ENCODE measurements around the gene C14orf132.

- TF ChIP-seq CTCF (IDR thresholded peaks at IDR 0.05; ENCODE audit: borderline replicate concordance, extremely low read depth, low read length, poor library complexity, severe bottlenecking) (no peak), EZH2 (IDR thresholded peaks at IDR 0.05; ENCODE audit: borderline replicate concordance, low read depth, low read length, severe bottlenecking) (no peak)
Observed at GRCh38 chr14:96053248-96053599, 14.1 kb downstream of the C14orf132 start.
